ENCODE measurements around the gene COL10A1.

Gene COL10A1

GRCh38 chr6:116126032-116126431, at the start of gene COL10A1:
TSS of gene COL10A1 (minus strand) at chr6:116126132. CDS start at chr6:116125492, 640 bp downstream.
- DNase-seq: no peak

GRCh38 chr6:116175344-116175743, 49.4 kb upstream of the COL10A1 start:
- no peak for DNase-seq

GRCh38 chr6:116173928-116174327, 48.0 kb upstream of the COL10A1 start:
- DNase-seq: no peak

GRCh38 chr6:116170358-116171057, 44.6 kb upstream of the COL10A1 start:
- no peak for DNase-seq

- DNase-seq: no peak
Observed at GRCh38 chr6:116169880-116170279, 43.9 kb upstream of the COL10A1 start.

GRCh38 chr6:116168148-116168547, 42.2 kb upstream of the COL10A1 start:
- no peak for DNase-seq

- no peak for DNase-seq
Observed at GRCh38 chr6:116166369-116166768, 40.4 kb upstream of the COL10A1 start.

- DNase-seq: no peak
Observed at GRCh38 chr6:116165596-116165995, 39.7 kb upstream of the COL10A1 start.

- no peak for DNase-seq
Observed at GRCh38 chr6:116159782-116160524, 34.0 kb upstream of the COL10A1 start.

GRCh38 chr6:116158641-116159040, 32.7 kb upstream of the COL10A1 start:
- DNase-seq: no peak

GRCh38 chr6:116157391-116157790, 31.5 kb upstream of the COL10A1 start:
- DNase-seq: no peak

- DNase-seq: no peak
Observed at GRCh38 chr6:116156405-116157326, 30.7 kb upstream of the COL10A1 start.

- DNase-seq: no peak
Observed at GRCh38 chr6:116154887-116155286, 29.0 kb upstream of the COL10A1 start.

- DNase-seq: no peak
Observed at GRCh38 chr6:116152620-116153019, 26.7 kb upstream of the COL10A1 start.

- DNase-seq: no peak
Observed at GRCh38 chr6:116145803-116146675, 20.1 kb upstream of the COL10A1 start.

GRCh38 chr6:116144605-116145004, 18.7 kb upstream of the COL10A1 start:
- no peak for DNase-seq

- DNase-seq: no peak
Observed at GRCh38 chr6:116139917-116140316, 14.0 kb upstream of the COL10A1 start.

GRCh38 chr6:116136933-116137340, 11.0 kb upstream of the COL10A1 start:
- DNase-seq: no peak

GRCh38 chr6:116136373-116136772, 10.4 kb upstream of the COL10A1 start:
- no peak for DNase-seq

GRCh38 chr6:116133453-116133852, 7.5 kb upstream of the COL10A1 start:
- no peak for DNase-seq

- no peak for DNase-seq
Observed at GRCh38 chr6:116127771-116128493, 2.0 kb upstream of the COL10A1 start.

- DNase-seq: no peak
Observed at GRCh38 chr6:116120430-116120829, 5.5 kb downstream of the COL10A1 start.

Data from cerebellar nuclear complex (tissue), 1 donor.